Gastrocnemius medialis (tissue), 4 donors: ENCODE measurements around the gene METTL15. TPM values are rescaled to one million over a fixed set of nuclear protein-coding genes. Genes with fewer than 3 reads are reported as not detected.
"Not testable (repeated sequence)": the region's sequence is repeated elsewhere in the genome, so short reads cannot be mapped to it uniquely, and the experiment has no call there.

ENCODE experiments used
- ATAC-seq, 2 donors: fragments of 150-250 bp; one replicate each; pipeline ENCODE4 v1.9.1; 2016
- DNase-seq, 2 donors: peaks; one replicate each; pipeline ENCODE4 v3.0.0-alpha.2; 2019
- H3K27ac ChIP-seq, 4 donors: fragments of 200-600 bp; sonication (generic); 1 replicate in 1 of 4; 2 replicates in 3 of 4; pipeline ENCODE4 v1.5.1; 2016 to 2018; ENCODE audit warnings: mild to moderate bottlenecking in 2 of 4, moderate library complexity in 1 of 4
- H3K27me3 ChIP-seq, 3 donors: fragments of 200-600 bp; sonication (generic) in 2 of 3; 1 replicate in 1 of 3; 2 replicates in 2 of 3; pipeline versions ENCODE4 v1.5.1 to v1.6.0; 2016 to 2019; ENCODE audit warnings: mild to moderate bottlenecking in 1 of 3, moderate library complexity in 1 of 3
- H3K36me3 ChIP-seq, 2 donors: fragments of 200-600 bp; sonication (generic) in 1 of 2; one replicate each; pipeline ENCODE4 v1.5.1; 2017 to 2018
- H3K4me1 ChIP-seq, 2 donors: fragments of 200-600 bp; sonication (generic) in 1 of 2; one replicate each; pipeline ENCODE4 v1.5.1; 2016 to 2017; ENCODE audit warnings: mild to moderate bottlenecking in 2 of 2
- H3K4me3 ChIP-seq, 4 donors: fragments of 200-600 bp; sonication (generic) in 3 of 4; 1 replicate in 1 of 4; 2 replicates in 3 of 4; pipeline ENCODE4 v1.5.1; 2016 to 2019; ENCODE audit warnings: mild to moderate bottlenecking in 2 of 4
- H3K9me3 ChIP-seq, 3 donors: fragments of 200-600 bp; sonication (generic) in 2 of 3; 1 replicate in 1 of 3; 2 replicates in 2 of 3; pipeline ENCODE4 v1.5.1; 2016 to 2019
- POLR2A ChIP-seq, 2 donors: fragments of 450-650 bp; IDR thresholded peaks; one replicate each; pipeline ENCODE4 v1.6.1; 2017; ENCODE audit warnings: antibody characterized with exemption in 2 of 2, mild to moderate bottlenecking in 2 of 2, moderate library complexity in 2 of 2
- in situ Hi-C, 4 donors: fragments of 200-750 bp; cut with MboI; loops; one replicate each; pipeline versions ENCODE4 v1.15.0 to v1.8.0; 2017; ENCODE audit warnings: low sequenced_read_pairs in 4 of 4
- intact Hi-C: fragments of 100-400 bp; cut with DNase I; formaldehyde crosslinking; loops from one replicate; pipeline ENCODE4 v1.15.1; 2023; ENCODE audit warnings: low total_unique reads
- total RNA-seq, 4 donors: library from RNA; depleted of rRNA; stranded (reverse); fragments of >200 nt; gene quantifications; one replicate each; pipeline versions ENCODE4 v1.1.0 to v1.2.3, GENCODE V29; 2016
- TF ChIP-seq, protein P1 (sequence below), 5 experiments: fragments of 450-650 bp in 3 of 5; fragments of 200-600 bp in 2 of 5; sonication (generic) in 2 of 5; IDR thresholded peaks in 4 of 5; conservative IDR thresholded peaks in 1 of 5; 1 replicate in 4 of 5; 2 replicates in 1 of 5; pipeline ENCODE4 v1.5.1; 2016 to 2019; ENCODE audit warnings: antibody characterized with exemption in 5 of 5, mild to moderate bottlenecking in 3 of 5, moderate library complexity in 3 of 5

METTL15 gene
- total RNA-seq, 4 donors from 2014 or later = 4.5 to 15.5 (median 6.7) TPM

DNA sequence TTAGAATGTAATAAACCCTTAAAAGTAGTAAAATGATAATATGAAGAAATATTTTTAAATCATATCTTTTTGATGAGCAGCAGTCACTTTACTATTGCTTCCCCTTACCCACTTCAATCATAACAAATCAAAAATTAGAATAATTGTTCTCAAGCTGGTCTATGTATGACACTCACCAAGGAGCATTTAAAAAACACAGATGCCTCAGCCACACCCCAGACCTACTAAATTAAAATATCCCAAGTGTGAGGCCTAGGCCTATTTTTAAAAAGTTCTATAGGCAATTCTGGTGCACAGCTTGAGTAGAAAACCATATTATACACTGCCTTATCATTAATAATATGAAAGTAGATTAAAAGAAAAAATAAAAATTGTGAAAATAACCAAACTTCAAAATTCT is 15.4 kb upstream of the METTL15 start:
- H3K9me3 ChIP-seq = no peaks in the 10 kb centered on the region
- no peaks in the 10 kb centered on the region for H3K4me1 ChIP-seq
- H3K27ac ChIP-seq = no peak overlapping the region
- DNase-seq = no peak
- H3K27me3 ChIP-seq = no peaks in the 10 kb centered on the region
- no peaks in the 10 kb centered on the region for H3K36me3 ChIP-seq
- TF ChIP-seq POLR2A (IDR thresholded peaks at IDR 0.05) = no peak
- TF ChIP-seq, protein P1, sequence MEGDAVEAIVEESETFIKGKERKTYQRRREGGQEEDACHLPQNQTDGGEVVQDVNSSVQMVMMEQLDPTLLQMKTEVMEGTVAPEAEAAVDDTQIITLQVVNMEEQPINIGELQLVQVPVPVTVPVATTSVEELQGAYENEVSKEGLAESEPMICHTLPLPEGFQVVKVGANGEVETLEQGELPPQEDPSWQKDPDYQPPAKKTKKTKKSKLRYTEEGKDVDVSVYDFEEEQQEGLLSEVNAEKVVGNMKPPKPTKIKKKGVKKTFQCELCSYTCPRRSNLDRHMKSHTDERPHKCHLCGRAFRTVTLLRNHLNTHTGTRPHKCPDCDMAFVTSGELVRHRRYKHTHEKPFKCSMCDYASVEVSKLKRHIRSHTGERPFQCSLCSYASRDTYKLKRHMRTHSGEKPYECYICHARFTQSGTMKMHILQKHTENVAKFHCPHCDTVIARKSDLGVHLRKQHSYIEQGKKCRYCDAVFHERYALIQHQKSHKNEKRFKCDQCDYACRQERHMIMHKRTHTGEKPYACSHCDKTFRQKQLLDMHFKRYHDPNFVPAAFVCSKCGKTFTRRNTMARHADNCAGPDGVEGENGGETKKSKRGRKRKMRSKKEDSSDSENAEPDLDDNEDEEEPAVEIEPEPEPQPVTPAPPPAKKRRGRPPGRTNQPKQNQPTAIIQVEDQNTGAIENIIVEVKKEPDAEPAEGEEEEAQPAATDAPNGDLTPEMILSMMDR (IDR thresholded peaks at IDR 0.05 in 4 of 5, conservative IDR thresholded peaks at IDR 0.05 in 1 of 5) = no peak
- in situ Hi-C loops (no loop called here), intact Hi-C loops (no loop called here)
- no peak for ATAC-seq
- H3K4me3 ChIP-seq = no peak overlapping the region

GRCh38 chr11:28098257-28098656 is 9.9 kb upstream of the METTL15 start:
- ATAC-seq = no peak

GRCh38 chr11:28099715-28100114 is 8.5 kb upstream of the METTL15 start:
- H3K4me1 ChIP-seq = no peaks in the 10 kb centered on the region
- H3K4me3 ChIP-seq = no peak overlapping the region
- ATAC-seq (no peak), DNase-seq (no peak)
- intact Hi-C loops (no loop called here), in situ Hi-C loops (loop anchor here in 1 of 4 donors (25.0 kb wide), 1 partner anchor 587 kb away; the partner anchor contains the start of gene LIN7C)
- H3K36me3 ChIP-seq = no peaks in the 10 kb centered on the region
- TF ChIP-seq POLR2A (IDR thresholded peaks at IDR 0.05) = no peak
- TF ChIP-seq, protein P1 (IDR thresholded peaks at IDR 0.05 in 4 of 5, conservative IDR thresholded peaks at IDR 0.05 in 1 of 5) = no peak
- H3K27ac ChIP-seq = no peak overlapping the region
- H3K9me3 ChIP-seq = no peaks in the 10 kb centered on the region
- H3K27me3 ChIP-seq = no peaks in the 10 kb centered on the region

More at GRCh38 chr11:28098257-28098656, 9.9 kb upstream of the METTL15 start:
- in situ Hi-C loops = no loop called here
- Histone ChIP-seq H3K9me3 (no peaks in the 10 kb centered on the region), H3K36me3 (no peaks in the 10 kb centered on the region), H3K27ac (no peak overlapping the region), H3K27me3 (no peaks in the 10 kb centered on the region), H3K4me3 (no peak overlapping the region), H3K4me1 (no peaks in the 10 kb centered on the region)
- DNase-seq = no peak
- intact Hi-C loops = no loop called here
- TF ChIP-seq POLR2A (IDR thresholded peaks at IDR 0.05) = no peak
- TF ChIP-seq, protein P1 (IDR thresholded peaks at IDR 0.05 in 4 of 5, conservative IDR thresholded peaks at IDR 0.05 in 1 of 5) = no peak

GRCh38 chr11:28100665-28101064 is 7.5 kb upstream of the METTL15 start:
- no peak for TF ChIP-seq POLR2A (IDR thresholded peaks at IDR 0.05)
- TF ChIP-seq, protein P1 (IDR thresholded peaks at IDR 0.05 in 4 of 5, conservative IDR thresholded peaks at IDR 0.05 in 1 of 5) = no peak
- no peaks in the 10 kb centered on the region for H3K27me3 ChIP-seq
- no peaks in the 10 kb centered on the region for H3K4me1 ChIP-seq
- H3K4me3 ChIP-seq = no peak overlapping the region
- no peak for DNase-seq
- in situ Hi-C loops = loop anchor here in 1 of 4 donors (25.0 kb wide), 1 partner anchor 588 kb away; the partner anchor contains the start of gene LIN7C
- no peak for ATAC-seq
- intact Hi-C loops = no loop called here
- H3K27ac ChIP-seq = no peak overlapping the region
- H3K36me3 ChIP-seq = no peaks in the 10 kb centered on the region
- no peaks in the 10 kb centered on the region for H3K9me3 ChIP-seq

GRCh38 chr11:28102300-28102699 is 5.9 kb upstream of the METTL15 start:
- H3K27ac ChIP-seq, DNase-seq, H3K4me3 ChIP-seq, H3K36me3 ChIP-seq, H3K27me3 ChIP-seq, H3K9me3 ChIP-seq, ATAC-seq, intact Hi-C loops, H3K4me1 ChIP-seq: not testable (repeated sequence)
- in situ Hi-C loops = loop anchor here in 1 of 4 donors (25.0 kb wide), 1 partner anchor 590 kb away; the partner anchor contains the start of gene LIN7C
